ENCODE data around the gene TMEM132D. TPM values are rescaled to one million over a fixed set of nuclear protein-coding genes. Genes with fewer than 3 reads are reported as not detected.

TMEM132D gene
- total RNA-seq, 4 donors from 2014 or later: 0.35 TPM; not detected in 3

DNA sequence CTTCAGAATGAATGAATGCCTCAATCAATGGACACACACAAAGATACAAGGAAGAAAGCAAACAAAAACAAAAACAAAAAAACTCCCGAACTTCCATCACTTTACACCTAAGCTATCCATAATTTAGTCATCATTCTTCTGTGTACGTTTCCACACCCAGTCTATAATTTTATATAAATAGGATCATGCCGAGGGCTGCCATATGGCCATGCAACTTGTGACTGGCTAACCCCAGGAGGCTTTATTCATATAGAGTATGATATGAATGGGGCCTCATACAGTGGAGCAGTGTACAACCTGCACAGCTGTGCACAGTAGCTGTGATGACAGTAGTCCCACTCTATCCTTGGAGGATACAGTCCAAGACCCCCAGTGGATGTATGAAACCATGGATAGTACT is 365.7 kb downstream of the TMEM132D start:
- H3K4me3 ChIP-seq: no peak overlapping the region
- H3K27me3 ChIP-seq: no peaks in the 10 kb centered on the region
- no peak for DNase-seq
- no peak for TF ChIP-seq CTCF (IDR thresholded peaks at IDR 0.05)
- TF ChIP-seq POLR2A (IDR thresholded peaks at IDR 0.05): no peak
- H3K27ac ChIP-seq: no peak overlapping the region
- H3K9me3 ChIP-seq: no peaks in the 10 kb centered on the region
- H3K36me3 ChIP-seq: no peaks in the 10 kb centered on the region
- intact Hi-C loops (cut with DNase I; ENCODE audit: low total_unique reads): no loop called here
- no peaks in the 10 kb centered on the region for H3K4me1 ChIP-seq

DNA sequence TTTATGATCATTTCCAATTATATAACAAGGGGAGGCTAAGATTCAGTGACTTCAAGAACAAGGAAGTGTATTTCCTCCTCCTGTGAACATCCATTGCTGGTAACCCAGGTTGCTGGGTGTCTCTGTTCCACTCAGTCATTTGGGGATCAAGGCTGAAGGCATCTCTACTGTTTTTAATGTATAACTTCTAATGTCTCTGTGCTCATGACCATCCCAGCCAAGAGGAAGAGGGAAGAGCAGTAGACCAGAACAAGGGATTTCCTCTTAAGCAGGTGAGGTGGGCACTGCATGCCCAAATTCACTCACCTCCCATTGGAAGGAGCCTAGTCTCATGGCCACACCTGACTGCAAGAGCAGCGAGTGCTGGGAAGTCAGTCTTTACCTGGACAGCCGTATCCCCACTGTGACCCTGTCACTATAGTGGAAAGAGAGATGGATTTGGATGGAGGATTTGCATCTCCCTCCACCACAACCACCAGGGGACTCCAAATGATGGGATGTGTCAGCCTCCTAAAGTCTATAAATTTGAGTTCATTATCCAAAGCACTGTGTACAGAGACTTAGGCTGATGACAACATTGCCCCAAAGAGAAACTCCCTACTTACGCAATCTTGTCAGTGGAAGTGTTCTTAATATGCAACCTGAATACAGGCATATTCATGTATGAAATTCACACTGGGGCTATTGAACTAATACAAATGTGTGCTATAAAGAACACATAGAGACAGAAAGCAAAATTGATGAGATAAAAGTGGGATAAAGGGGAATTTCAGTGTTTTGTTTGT is 368.7 kb downstream of the TMEM132D start:
- intact Hi-C loops (cut with DNase I; ENCODE audit: low total_unique reads): no loop called here
- no peak for DNase-seq
- no peaks in the 10 kb centered on the region for H3K9me3 ChIP-seq
- H3K27ac ChIP-seq: no peak overlapping the region
- no peaks in the 10 kb centered on the region for H3K4me1 ChIP-seq
- no peaks in the 10 kb centered on the region for H3K36me3 ChIP-seq
- H3K27me3 ChIP-seq: no peaks in the 10 kb centered on the region
- no peak overlapping the region for H3K4me3 ChIP-seq
- TF ChIP-seq POLR2A (IDR thresholded peaks at IDR 0.05) (no peak), CTCF (IDR thresholded peaks at IDR 0.05) (no peak)

DNA sequence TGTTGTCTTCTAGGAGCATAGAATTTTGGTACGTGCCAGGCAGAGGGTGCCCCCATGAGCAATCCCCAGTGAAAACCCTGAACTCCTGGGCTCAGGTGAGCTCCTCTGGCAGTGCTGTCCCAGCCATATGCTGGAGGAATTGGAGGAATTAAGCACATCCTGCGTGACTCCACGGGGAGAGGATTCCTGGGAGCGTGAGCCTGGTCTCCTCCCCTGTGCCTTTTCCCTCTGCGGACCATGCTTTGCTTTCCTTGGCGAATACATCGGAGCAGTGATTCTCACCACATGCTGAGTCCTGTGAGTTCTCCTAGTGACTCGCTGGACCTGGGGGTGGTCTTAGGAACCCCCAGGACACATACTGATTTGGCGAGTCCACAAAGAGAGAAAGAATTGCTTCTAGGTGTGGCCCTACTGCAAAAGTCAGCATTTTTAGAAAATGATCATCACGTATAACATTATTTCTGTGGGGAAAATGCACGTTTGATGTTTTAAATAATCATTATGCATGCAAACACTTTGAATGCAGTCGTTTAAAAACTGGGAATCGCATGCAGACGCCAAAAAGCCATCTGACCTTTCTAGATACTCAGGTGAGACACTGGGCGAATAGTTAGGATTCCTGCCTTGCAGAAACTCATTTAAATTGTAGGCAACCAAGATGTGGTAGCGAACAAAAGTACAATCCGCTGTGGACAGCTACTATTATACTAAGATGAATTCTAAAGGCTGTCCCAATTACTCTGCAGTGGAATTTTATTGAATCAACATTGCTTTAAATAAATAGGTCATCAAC is 370.9 kb downstream of the TMEM132D start:
- no peaks in the 10 kb centered on the region for H3K36me3 ChIP-seq
- no peak for DNase-seq
- H3K4me1 ChIP-seq: no peaks in the 10 kb centered on the region
- H3K27me3 ChIP-seq: no peaks in the 10 kb centered on the region
- intact Hi-C loops (cut with DNase I; ENCODE audit: low total_unique reads): no loop called here
- H3K27ac ChIP-seq: no peak overlapping the region
- H3K4me3 ChIP-seq: no peak overlapping the region
- TF ChIP-seq CTCF (IDR thresholded peaks at IDR 0.05) (no peak), POLR2A (IDR thresholded peaks at IDR 0.05) (no peak)
- no peaks in the 10 kb centered on the region for H3K9me3 ChIP-seq

DNA sequence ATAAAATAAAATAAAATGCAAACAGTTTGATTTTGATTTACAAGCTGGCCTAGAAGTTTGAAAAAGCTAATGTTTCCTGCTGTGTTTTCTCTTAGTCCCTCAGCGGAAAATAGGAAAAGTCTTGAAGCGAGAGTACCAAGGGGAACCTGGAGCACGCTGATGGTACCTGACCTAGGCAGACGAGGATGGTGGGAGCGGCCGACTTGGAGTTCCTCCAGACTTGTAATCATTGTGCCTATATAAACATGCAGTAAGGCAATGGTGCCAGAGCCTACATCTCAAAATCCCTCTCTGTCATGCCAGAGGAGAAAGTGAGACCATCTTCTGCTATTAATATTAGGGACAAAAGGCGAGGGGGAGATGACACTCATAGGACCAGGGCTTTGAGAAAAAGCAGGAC is 371.7 kb downstream of the TMEM132D start:
- Histone ChIP-seq H3K27ac (no peak overlapping the region), H3K4me1 (no peaks in the 10 kb centered on the region), H3K9me3 (no peaks in the 10 kb centered on the region), H3K27me3 (no peaks in the 10 kb centered on the region), H3K36me3 (no peaks in the 10 kb centered on the region), H3K4me3 (no peak overlapping the region)
- intact Hi-C loops (cut with DNase I; ENCODE audit: low total_unique reads): no loop called here
- TF ChIP-seq POLR2A (IDR thresholded peaks at IDR 0.05) (no peak), CTCF (IDR thresholded peaks at IDR 0.05) (no peak)
- no peak for DNase-seq

DNA sequence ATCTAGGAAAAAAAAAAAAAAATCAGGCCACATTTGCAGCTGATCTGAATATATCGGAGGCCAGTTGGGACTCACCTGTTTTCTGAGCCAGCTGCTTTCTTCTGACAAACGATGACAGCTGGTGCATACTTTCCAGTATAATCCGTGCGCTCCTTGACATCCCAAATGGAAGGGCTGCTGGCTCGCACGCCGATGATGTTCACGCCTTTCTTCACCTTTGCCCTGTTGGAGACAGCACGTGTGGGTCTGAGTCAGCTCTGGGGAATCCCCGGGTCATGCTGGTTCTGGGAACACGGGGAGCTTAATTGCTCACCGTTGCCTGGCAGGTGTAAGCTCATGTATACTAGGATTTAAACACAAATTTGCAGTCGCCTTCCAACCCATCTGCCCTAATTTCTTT is 372.8 kb downstream of the TMEM132D start:
- Histone ChIP-seq H3K36me3 (no peaks in the 10 kb centered on the region), H3K27ac (no peak overlapping the region), H3K4me1 (no peaks in the 10 kb centered on the region), H3K9me3 (no peaks in the 10 kb centered on the region), H3K4me3 (no peak overlapping the region), H3K27me3 (no peaks in the 10 kb centered on the region)
- intact Hi-C loops (cut with DNase I; ENCODE audit: low total_unique reads): no loop called here
- no peak for DNase-seq
- TF ChIP-seq POLR2A (IDR thresholded peaks at IDR 0.05) (no peak), CTCF (IDR thresholded peaks at IDR 0.05) (no peak)
